ENCODE results near the gene ZAP70.
"Not testable (repeated sequence)": the region's sequence is repeated elsewhere in the genome, so short reads cannot be mapped to it uniquely, and the experiment has no call there.

The ZAP70 gene

GRCh38 chr2:97713296-97714083 is at the start of gene ZAP70:
TSS of gene ZAP70 (plus strand) at chr2:97713576. CDS start at chr2:97724037, 10,461 bp downstream.
- DNase-seq (ENCODE audit: low read depth in 2 of 2) = peak; percentile 53 to 55

- DNase-seq (ENCODE audit: low read depth in 2 of 2) = no peak
Observed at GRCh38 chr2:97663626-97663961, 49.8 kb upstream of the ZAP70 start.

- DNase-seq (ENCODE audit: low read depth in 2 of 2) = peak; percentile 96 to 98
Observed at GRCh38 chr2:97663962-97664635, 49.3 kb upstream of the ZAP70 start, which contains the start of gene ACTR1B. TSS of gene ACTR1B (minus strand) at chr2:97664044. CDS start at chr2:97663890, 154 bp downstream.

GRCh38 chr2:97664636-97664970 is 48.8 kb upstream of the ZAP70 start:
- DNase-seq (ENCODE audit: low read depth in 2 of 2) = no peak

- no peak for DNase-seq (ENCODE audit: low read depth in 2 of 2)
Observed at GRCh38 chr2:97669448-97669847, 43.9 kb upstream of the ZAP70 start, which contains the start of gene C2orf92. TSS of gene C2orf92 (plus strand) at chr2:97669713. CDS start at chr2:97669789, 76 bp downstream.

- DNase-seq (ENCODE audit: low read depth in 2 of 2) = no peak
Observed at GRCh38 chr2:97670471-97670870, 42.9 kb upstream of the ZAP70 start.

GRCh38 chr2:97671526-97671925 is 41.9 kb upstream of the ZAP70 start:
- no peak for DNase-seq (ENCODE audit: low read depth in 2 of 2)

GRCh38 chr2:97672606-97673140 is 40.7 kb upstream of the ZAP70 start:
- not testable (repeated sequence) for DNase-seq (ENCODE audit: low read depth in 2 of 2)

GRCh38 chr2:97673182-97673914 is 40.0 kb upstream of the ZAP70 start:
- DNase-seq (ENCODE audit: low read depth in 2 of 2) = no peak

GRCh38 chr2:97673915-97674283 is 39.5 kb upstream of the ZAP70 start:
- no peak for DNase-seq (ENCODE audit: low read depth in 2 of 2)

GRCh38 chr2:97675430-97676113 is 37.8 kb upstream of the ZAP70 start:
- DNase-seq (ENCODE audit: low read depth in 2 of 2) = no peak

GRCh38 chr2:97676620-97677019 is 36.8 kb upstream of the ZAP70 start:
- no peak for DNase-seq (ENCODE audit: low read depth in 2 of 2)

- DNase-seq (ENCODE audit: low read depth in 2 of 2) = no peak
Observed at GRCh38 chr2:97677480-97677879, 35.9 kb upstream of the ZAP70 start.

- no peak for DNase-seq (ENCODE audit: low read depth in 2 of 2)
Observed at GRCh38 chr2:97678298-97678697, 35.1 kb upstream of the ZAP70 start.

GRCh38 chr2:97687235-97687634 is 26.1 kb upstream of the ZAP70 start:
- not testable (repeated sequence) for DNase-seq (ENCODE audit: low read depth in 2 of 2)

- no peak for DNase-seq (ENCODE audit: low read depth in 2 of 2)
Observed at GRCh38 chr2:97688062-97688827, 25.1 kb upstream of the ZAP70 start.

GRCh38 chr2:97691166-97691565 is 22.2 kb upstream of the ZAP70 start:
- no peak for DNase-seq (ENCODE audit: low read depth in 2 of 2)

GRCh38 chr2:97693476-97693875 is 19.9 kb upstream of the ZAP70 start:
- DNase-seq (ENCODE audit: low read depth in 2 of 2) = no peak

GRCh38 chr2:97695744-97696143 is 17.6 kb upstream of the ZAP70 start:
- DNase-seq (ENCODE audit: low read depth in 2 of 2) = no peak

- peak; percentile 79 to 88 for DNase-seq (ENCODE audit: low read depth in 2 of 2)
Observed at GRCh38 chr2:97697252-97698235, 15.8 kb upstream of the ZAP70 start.

Data from stimulated activated CD8-positive, alpha-beta memory T cell treated with anti-CD3 and anti-CD28 coated beads, Interleukin-7, amount 100 ng/mL, for 4 hours (primary cell).